ENCODE data around the gene PLD6.

- no peak for TF ChIP-seq TARDBP (IDR thresholded peaks at IDR 0.05)
- no peak for TF ChIP-seq L3MBTL2 (conservative IDR thresholded peaks at IDR 0.05)
- no peak for TF ChIP-seq SP1 (IDR thresholded peaks at IDR 0.05)
- TF ChIP-seq ARNT (IDR thresholded peaks at IDR 0.05): no peak
- TF ChIP-seq FOXM1 (IDR thresholded peaks at IDR 0.05; ENCODE audit: borderline replicate concordance): no peak
- TF ChIP-seq PKNOX1 (IDR thresholded peaks at IDR 0.05): no peak
- no peak for TF ChIP-seq SUZ12 (IDR thresholded peaks at IDR 0.05)
- TF ChIP-seq NFRKB (IDR thresholded peaks at IDR 0.05): no peak
- no peak for TF ChIP-seq ELF4 (IDR thresholded peaks at IDR 0.05)
- no peak for TF ChIP-seq ZNF384 (IDR thresholded peaks at IDR 0.05)
- TF ChIP-seq LEF1 (IDR thresholded peaks at IDR 0.05; ENCODE audit: borderline replicate concordance): no peak
- TF ChIP-seq HDGF (IDR thresholded peaks at IDR 0.05; ENCODE audit: borderline replicate concordance): no peak
These were observed 8.7 kb upstream of the PLD6 start for GRCh38 chr17:17214646-17215436.

All from HEK293T (cell line).